Activated T-cell treated with anti-CD3 and anti-CD28 coated beads for 1 hour (primary cell): ENCODE results near the gene HMGCL.
"Not testable (repeated sequence)": the region's sequence is repeated elsewhere in the genome, so short reads cannot be mapped to it uniquely, and the experiment has no call there.

Experiments
- DNase-seq: peaks from one replicate; pipeline ENCODE4 v3.0.0-alpha.2; 2020; ENCODE audit warnings: low read depth

The HMGCL gene

GRCh38 chr1:23825076-23825761 is at the start of gene HMGCL:
Gene HMGCL, minus strand, starts transcription at chr1:23825429. Its CDS starts 14 bp downstream, at chr1:23825415.
- DNase-seq = peak; percentile 84

- no peak for DNase-seq
Measured at GRCh38 chr1:23872421-23872820, 47.2 kb upstream of the HMGCL start.

- no peak for DNase-seq
Measured at GRCh38 chr1:23869051-23869450, 43.8 kb upstream of the HMGCL start.

- DNase-seq = no peak
Measured at GRCh38 chr1:23868557-23869016, 43.4 kb upstream of the HMGCL start.

- peak; percentile 93 for DNase-seq
Measured at GRCh38 chr1:23867895-23868556, 42.8 kb upstream of the HMGCL start, which contains the start of gene FUCA1. Gene FUCA1, minus strand, starts transcription at chr1:23868290. Its CDS starts 4 bp downstream, at chr1:23868286.

GRCh38 chr1:23867542-23867894 is 42.3 kb upstream of the HMGCL start:
- DNase-seq = no peak

- DNase-seq = no peak
Measured at GRCh38 chr1:23865543-23865930, 40.3 kb upstream of the HMGCL start.

- no peak for DNase-seq
Measured at GRCh38 chr1:23864801-23865542, 39.7 kb upstream of the HMGCL start.

GRCh38 chr1:23862640-23863039 is 37.4 kb upstream of the HMGCL start:
- DNase-seq = no peak

- no peak for DNase-seq
Measured at GRCh38 chr1:23854568-23854967, 29.3 kb upstream of the HMGCL start.

GRCh38 chr1:23853124-23853523 is 27.9 kb upstream of the HMGCL start:
- not testable (repeated sequence) for DNase-seq

- DNase-seq = not testable (repeated sequence)
Measured at GRCh38 chr1:23851406-23851805, 26.2 kb upstream of the HMGCL start.

GRCh38 chr1:23848673-23849616 is 23.7 kb upstream of the HMGCL start:
- DNase-seq = no peak

- not testable (repeated sequence) for DNase-seq
Measured at GRCh38 chr1:23847482-23848095, 22.4 kb upstream of the HMGCL start.

- DNase-seq = no peak
Measured at GRCh38 chr1:23845163-23845562, 19.9 kb upstream of the HMGCL start.

GRCh38 chr1:23843644-23844043 is 18.4 kb upstream of the HMGCL start:
- no peak for DNase-seq

- peak; percentile 74 for DNase-seq
Measured at GRCh38 chr1:23838401-23838866, 13.2 kb upstream of the HMGCL start.

GRCh38 chr1:23837908-23838307 is 12.7 kb upstream of the HMGCL start:
- no peak for DNase-seq

GRCh38 chr1:23836037-23836436 is 10.8 kb upstream of the HMGCL start:
- no peak for DNase-seq

GRCh38 chr1:23834156-23834555 is 8.9 kb upstream of the HMGCL start:
- DNase-seq = not testable (repeated sequence)

- DNase-seq = no peak
Measured at GRCh38 chr1:23827717-23828116, 2.5 kb upstream of the HMGCL start.
